Hepatocyte (in vitro differentiated cells): ENCODE data around the gene KCNB1. TPM values are rescaled to one million over a fixed set of nuclear protein-coding genes. Genes with fewer than 3 reads are reported as not detected.

Experiments used
- DNase-seq: peaks from one replicate; pipeline ENCODE4 v3.0.0-alpha.2; 2016; ENCODE audit warnings: low spot score
- H2AFZ ChIP-seq: fragments of 200-600 bp; sonication (generic); 2 replicates; pipeline ENCODE4 v1.6.0; 2016; ENCODE audit warnings: antibody characterized with exemption, mild to moderate bottlenecking
- H3K27ac ChIP-seq: fragments of 200-600 bp; sonication (generic); 2 replicates; pipeline ENCODE4 v1.5.1; 2016; ENCODE audit warnings: mild to moderate bottlenecking
- H3K27me3 ChIP-seq: fragments of 200-600 bp; sonication (generic); 2 replicates; pipeline ENCODE4 v1.6.1; 2016
- H3K36me3 ChIP-seq: fragments of 200-600 bp; sonication (generic); replicated peaks from 2 replicates; pipeline ENCODE4 v1.5.1; 2016; ENCODE audit warnings: low read depth; ENCODE audit not compliant: insufficient read depth
- H3K4me1 ChIP-seq: fragments of 200-600 bp; sonication (generic); 2 replicates; pipeline ENCODE4 v1.5.1; 2016; ENCODE audit warnings: mild to moderate bottlenecking, moderate library complexity; ENCODE audit not compliant: insufficient read depth
- H3K4me2 ChIP-seq: fragments of 200-600 bp; sonication (generic); 2 replicates; pipeline ENCODE4 v1.6.0; 2016
- H3K4me3 ChIP-seq: fragments of 200-600 bp; sonication (generic); 2 replicates; pipeline ENCODE4 v1.5.1; 2016; ENCODE audit warnings: mild to moderate bottlenecking
- H3K79me2 ChIP-seq: fragments of 200-600 bp; sonication (generic); 2 replicates; pipeline ENCODE4 v1.6.0; 2017; ENCODE audit warnings: mild to moderate bottlenecking
- H3K9me2 ChIP-seq: fragments of 200-600 bp; sonication (generic); replicated peaks from 2 replicates; pipeline ENCODE4 v1.6.0; 2017; ENCODE audit warnings: mild to moderate bottlenecking; ENCODE audit not compliant: insufficient read depth
- H3K9me3 ChIP-seq: fragments of 200-600 bp; sonication (generic); 2 replicates; pipeline ENCODE4 v1.5.1; 2016; ENCODE audit warnings: low read depth, mild to moderate bottlenecking
- H4K20me1 ChIP-seq: fragments of 200-600 bp; sonication (generic); 2 replicates; pipeline ENCODE4 v1.6.0; 2016; ENCODE audit warnings: mild to moderate bottlenecking; ENCODE audit not compliant: insufficient read depth, poor library complexity, severe bottlenecking
- CTCF ChIP-seq: fragments of 200-600 bp; sonication (generic); IDR thresholded peaks from 2 replicates; pipeline ENCODE4 v1.5.1; 2016; ENCODE audit warnings: antibody characterized with exemption, mild to moderate bottlenecking; ENCODE audit not compliant: poor library complexity
- EZH2 ChIP-seq: fragments of 200-600 bp; sonication (generic); IDR thresholded peaks from 2 replicates; pipeline ENCODE4 v1.6.1; 2016; ENCODE audit warnings: antibody characterized with exemption, mild to moderate bottlenecking, borderline replicate concordance
- EZH2phosphoT487 ChIP-seq: fragments of 200-600 bp; sonication (generic); IDR thresholded peaks from one replicate; pipeline ENCODE4 v1.6.1; 2018; ENCODE audit warnings: antibody characterized with exemption, mild to moderate bottlenecking, low read depth, moderate library complexity; ENCODE audit not compliant: unreplicated experiment, severe bottlenecking
- WGBS: methylation state at CpG from one replicate; pipeline ENCODE4 v1.1.6; 2016; ENCODE audit warnings: low lambda C conversion rate; ENCODE audit errors: missing lambda C conversion rate; 5-methylcytosine and 5-hydroxymethylcytosine counted together
- polyA plus RNA-seq: library from polyadenylated mRNA; unstranded; fragments of >200 nt; fragmentation: Nextera tagmentation; extraction: Ambion mirVana; gene quantifications from 2 replicates; pipeline ENCODE4 v1.2.1, GENCODE V29; 2016
- total RNA-seq: library from RNA; depleted of rRNA; stranded (reverse); fragments of >200 nt; gene quantifications from 2 replicates; pipeline ENCODE4 v1.2.3, GENCODE V29; 2014

KCNB1 gene
- total and polyA plus RNA-seq, 2 experiments from 2014 or later: 0.37 to 1.5 TPM

GRCh38 chr20:49338061-49338460, 144.4 kb downstream of the KCNB1 start:
- H2AFZ ChIP-seq: no peak overlapping the region
- no peak overlapping the region for H3K4me3 ChIP-seq
- H3K27ac ChIP-seq: no peak overlapping the region
- no peaks in the 10 kb centered on the region for H3K27me3 ChIP-seq
- H3K79me2 ChIP-seq: no peaks in the 10 kb centered on the region
- H3K4me2 ChIP-seq: no peak overlapping the region
- H4K20me1 ChIP-seq: no peaks in the 10 kb centered on the region
- no peak for DNase-seq
- H3K36me3 ChIP-seq: no peaks in the 10 kb centered on the region
- H3K4me1 ChIP-seq: no peaks in the 10 kb centered on the region
- H3K9me2 ChIP-seq: no peaks in the 10 kb centered on the region
- TF ChIP-seq EZH2phosphoT487 (no peak), EZH2 (no peak), CTCF (no peak)
- WGBS: 90% methylated on average over 11 of the region's 11 CpGs
- no peaks in the 10 kb centered on the region for H3K9me3 ChIP-seq

- no peaks in the 10 kb centered on the region for H3K36me3 ChIP-seq
- no peak overlapping the region for H2AFZ ChIP-seq
- no peaks in the 10 kb centered on the region for H3K27me3 ChIP-seq
- no peak for DNase-seq
- no peak overlapping the region for H3K4me3 ChIP-seq
- no peak for TF ChIP-seq EZH2phosphoT487
- no peak for TF ChIP-seq CTCF
- TF ChIP-seq EZH2: no peak
- no peaks in the 10 kb centered on the region for H4K20me1 ChIP-seq
- no peaks in the 10 kb centered on the region for H3K9me3 ChIP-seq
- no peak overlapping the region for H3K27ac ChIP-seq
- WGBS: 73% methylated on average over 7 of the region's 7 CpGs
- no peaks in the 10 kb centered on the region for H3K9me2 ChIP-seq
- H3K4me1 ChIP-seq: no peaks in the 10 kb centered on the region
- H3K4me2 ChIP-seq: no peak overlapping the region
- no peaks in the 10 kb centered on the region for H3K79me2 ChIP-seq
These were observed 145.1 kb downstream of the KCNB1 start for GRCh38 chr20:49337357-49337756.

- H3K9me3 ChIP-seq: no peaks in the 10 kb centered on the region
- H3K4me2 ChIP-seq: no peak overlapping the region
- H3K79me2 ChIP-seq: no peaks in the 10 kb centered on the region
- no peaks in the 10 kb centered on the region for H3K27me3 ChIP-seq
- H3K4me1 ChIP-seq: no peaks in the 10 kb centered on the region
- TF ChIP-seq CTCF: no peak
- no peak for TF ChIP-seq EZH2
- TF ChIP-seq EZH2phosphoT487: no peak
- no peaks in the 10 kb centered on the region for H3K9me2 ChIP-seq
- no peak overlapping the region for H3K4me3 ChIP-seq
- WGBS: 93% methylated on average over 7 of the region's 7 CpGs
- no peaks in the 10 kb centered on the region for H3K36me3 ChIP-seq
- H3K27ac ChIP-seq: no peak overlapping the region
- no peak for DNase-seq
- no peak overlapping the region for H2AFZ ChIP-seq
- H4K20me1 ChIP-seq: no peaks in the 10 kb centered on the region
These were observed 145.7 kb downstream of the KCNB1 start for GRCh38 chr20:49336786-49337185.

- Histone ChIP-seq H3K27me3 (peaks cover under 1% of the 10 kb centered on the region), H3K9me3 (no peaks in the 10 kb centered on the region), H3K4me2 (no peak overlapping the region), H2AFZ (no peak overlapping the region), H3K4me3 (no peak overlapping the region), H4K20me1 (no peaks in the 10 kb centered on the region), H3K79me2 (no peaks in the 10 kb centered on the region), H3K36me3 (no peaks in the 10 kb centered on the region), H3K9me2 (no peaks in the 10 kb centered on the region), H3K27ac (no peak overlapping the region), H3K4me1 (no peaks in the 10 kb centered on the region)
- WGBS: 95% methylated on average over 12 of the region's 12 CpGs
- TF ChIP-seq CTCF: no peak
- TF ChIP-seq EZH2phosphoT487: no peak
- no peak for TF ChIP-seq EZH2
- no peak for DNase-seq
These were observed 147.0 kb downstream of the KCNB1 start for GRCh38 chr20:49335476-49335875.
